Thoracic aorta (tissue), 2 donors: ENCODE results near the gene PSMG4. TPM values are rescaled to one million over a fixed set of nuclear protein-coding genes. Genes with fewer than 3 reads are reported as not detected.

Source experiments
- ATAC-seq: fragments of 150-250 bp; one replicate; pipeline ENCODE4 v1.8.0; 2017; ENCODE audit warnings: low read depth; ENCODE audit not compliant: insufficient number of reproducible peaks, low FRiP score
- DNase-seq: peaks from one replicate; pipeline ENCODE4 v3.0.0-alpha.2; 2020; ENCODE audit warnings: low spot score
- H3K27ac ChIP-seq, 2 donors: fragments of 200-600 bp; sonication (generic); 1 replicate in 1 of 2; 2 replicates in 1 of 2; pipeline ENCODE4 v1.5.1; 2016; ENCODE audit warnings: mild to moderate bottlenecking in 2 of 2, moderate library complexity in 2 of 2
- H3K27me3 ChIP-seq: fragments of 200-600 bp; sonication (generic); replicated peaks from 2 replicates; pipeline ENCODE4 v1.6.0; 2016; ENCODE audit warnings: mild to moderate bottlenecking; ENCODE audit not compliant: insufficient read depth
- H3K36me3 ChIP-seq: fragments of 200-600 bp; sonication (generic); one replicate; pipeline ENCODE4 v1.5.1; 2016
- H3K4me1 ChIP-seq, 2 donors: fragments of 200-600 bp; sonication (generic); 1 replicate in 1 of 2; 2 replicates in 1 of 2; pipeline versions ENCODE4 v1.5.1 to v1.6.0; 2016; ENCODE audit warnings: low read depth in 2 of 2, mild to moderate bottlenecking in 1 of 2; ENCODE audit not compliant: control insufficient read depth in 1 of 2
- H3K4me3 ChIP-seq: fragments of 200-600 bp; sonication (generic); 2 replicates; pipeline ENCODE4 v1.5.1; 2016; ENCODE audit warnings: mild to moderate bottlenecking
- H3K9me3 ChIP-seq: fragments of 200-600 bp; sonication (generic); 2 replicates; pipeline ENCODE4 v1.5.1; 2016
- CTCF ChIP-seq: fragments of 200-600 bp; sonication (generic); IDR thresholded peaks from one replicate; pipeline ENCODE4 v1.5.1; 2019; ENCODE audit warnings: antibody characterized with exemption
- total RNA-seq, 2 donors: library from RNA; depleted of rRNA; stranded (reverse); fragments of >200 nt; gene quantifications; one replicate each; pipeline versions ENCODE4 v1.1.0 to v1.2.3, GENCODE V29; 2016

PSMG4 gene
- total RNA-seq, 2 donors from 2014 or later = 19.4 to 29.0 TPM

DNA sequence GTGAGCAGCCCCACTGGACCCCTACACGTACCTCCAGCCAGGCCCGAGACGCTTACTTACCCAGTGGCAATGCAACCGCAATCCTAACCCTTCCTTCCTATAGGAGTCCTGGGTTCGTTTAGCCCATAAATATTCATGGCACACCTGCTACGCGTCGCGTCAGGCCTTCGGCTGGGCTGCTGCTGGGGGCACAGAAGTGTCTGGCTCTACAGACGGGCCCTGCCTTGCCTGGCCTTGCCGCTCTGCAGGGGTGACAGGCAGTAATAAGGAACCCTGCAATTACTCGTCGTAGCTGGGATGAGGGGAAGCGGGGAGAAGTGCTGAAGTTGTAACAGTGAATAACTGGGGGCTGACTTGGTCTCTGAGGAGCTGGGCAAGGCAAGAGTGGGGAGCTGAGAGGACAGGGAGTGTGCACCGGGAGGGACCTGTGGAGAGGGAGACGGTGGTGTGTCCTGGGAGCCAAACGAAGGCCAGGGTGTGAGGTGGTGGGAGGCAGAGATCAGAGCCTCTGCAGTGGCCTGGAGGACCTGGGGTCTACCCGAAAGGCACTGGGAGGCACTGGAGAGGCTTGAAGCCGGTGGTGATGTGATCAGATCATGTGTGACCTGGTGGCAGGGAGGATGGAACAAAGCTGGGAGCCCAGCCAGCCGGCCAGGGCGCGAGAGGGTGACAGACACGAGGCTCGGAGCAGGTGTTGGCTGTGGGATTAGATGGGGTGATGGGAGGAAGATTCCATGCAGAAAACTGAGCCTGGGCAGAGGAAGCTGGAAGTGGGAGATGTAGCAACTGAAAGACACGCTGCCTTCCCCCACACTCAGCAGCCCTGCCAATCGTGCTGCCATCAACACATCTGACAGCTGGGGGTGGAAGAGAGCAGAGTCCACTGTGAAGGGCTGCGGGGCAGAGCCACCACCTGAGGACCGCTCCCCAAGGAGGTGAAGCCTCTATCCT, 36.4 kb downstream of the PSMG4 start:
- no peak overlapping the region for H3K4me3 ChIP-seq
- no peak for TF ChIP-seq CTCF
- no peaks in the 10 kb centered on the region for H3K27me3 ChIP-seq
- ATAC-seq (no peak), DNase-seq (no peak)
- no peak overlapping the region for H3K27ac ChIP-seq
- H3K4me1 ChIP-seq = no peaks in the 10 kb centered on the region
- H3K36me3 ChIP-seq = no peaks in the 10 kb centered on the region
- H3K9me3 ChIP-seq = no peaks in the 10 kb centered on the region

- DNase-seq (no peak), ATAC-seq (no peak)
- no peaks in the 10 kb centered on the region for H3K27me3 ChIP-seq
- H3K27ac ChIP-seq = no peak overlapping the region
- no peak for TF ChIP-seq CTCF
- no peaks in the 10 kb centered on the region for H3K36me3 ChIP-seq
- H3K4me3 ChIP-seq = no peak overlapping the region
- no peaks in the 10 kb centered on the region for H3K4me1 ChIP-seq
- H3K9me3 ChIP-seq = no peaks in the 10 kb centered on the region
Measured at GRCh38 chr6:3296078-3296477, 37.3 kb downstream of the PSMG4 start.

DNA sequence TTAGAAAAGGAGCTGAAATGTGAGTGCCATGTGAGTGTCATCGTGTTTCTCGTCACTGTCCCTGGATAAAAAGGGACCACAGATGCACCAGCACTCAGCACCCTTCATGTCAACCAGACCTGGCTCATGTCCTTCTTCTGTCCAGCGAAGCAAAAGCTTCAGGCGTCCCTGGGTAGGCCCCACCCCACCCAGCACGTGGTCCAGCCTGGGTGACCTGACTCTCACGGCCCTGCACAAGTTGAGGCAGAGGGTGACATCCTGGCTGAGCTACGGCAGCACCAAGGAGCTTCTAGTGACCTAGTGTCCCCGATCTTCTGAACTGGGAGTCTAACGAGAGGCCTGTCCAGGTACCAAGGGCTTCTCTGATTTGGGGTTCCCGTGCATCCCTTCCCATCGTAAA, 37.8 kb downstream of the PSMG4 start:
- DNase-seq (no peak), ATAC-seq (no peak)
- no peaks in the 10 kb centered on the region for H3K4me1 ChIP-seq
- H3K9me3 ChIP-seq = no peaks in the 10 kb centered on the region
- H3K27ac ChIP-seq = no peak overlapping the region
- no peak overlapping the region for H3K4me3 ChIP-seq
- H3K36me3 ChIP-seq = no peaks in the 10 kb centered on the region
- no peaks in the 10 kb centered on the region for H3K27me3 ChIP-seq
- no peak for TF ChIP-seq CTCF

DNA sequence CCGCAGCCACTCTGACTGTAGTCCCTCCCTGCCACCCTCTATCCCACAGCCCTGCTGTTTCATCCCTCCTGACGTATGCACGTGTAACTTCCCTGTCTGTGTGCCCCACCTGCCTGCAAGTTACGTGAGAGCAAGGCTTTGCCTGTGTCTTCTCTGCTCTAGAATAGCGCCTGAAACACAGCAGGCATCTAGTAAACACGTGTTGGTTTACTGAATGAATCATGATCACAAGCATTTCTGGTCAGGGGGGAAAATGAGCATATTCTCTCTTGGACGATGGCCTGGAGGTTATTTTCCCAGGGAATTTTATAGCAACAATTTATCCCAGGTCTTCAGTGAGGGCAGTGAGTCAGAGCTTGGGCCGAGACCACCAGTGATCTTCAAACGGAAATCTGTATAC, 38.3 kb downstream of the PSMG4 start:
- Histone ChIP-seq H3K27me3 (no peaks in the 10 kb centered on the region), H3K4me3 (no peak overlapping the region), H3K4me1 (no peaks in the 10 kb centered on the region), H3K27ac (no peak overlapping the region), H3K36me3 (no peaks in the 10 kb centered on the region), H3K9me3 (no peaks in the 10 kb centered on the region)
- DNase-seq = no peak
- TF ChIP-seq CTCF = no peak
- ATAC-seq = no peak

- Histone ChIP-seq H3K4me3 (no peak overlapping the region), H3K27me3 (no peaks in the 10 kb centered on the region), H3K36me3 (no peaks in the 10 kb centered on the region), H3K9me3 (no peaks in the 10 kb centered on the region), H3K4me1 (no peaks in the 10 kb centered on the region), H3K27ac (no peak overlapping the region)
- DNase-seq (no peak), ATAC-seq (no peak)
- TF ChIP-seq CTCF = no peak
Measured at GRCh38 chr6:3297909-3298308, 39.2 kb downstream of the PSMG4 start.
